MCF 10A (cell line): ENCODE results near the gene ALDH3A2. TPM values are rescaled to one million over a fixed set of nuclear protein-coding genes. Genes with fewer than 3 reads are reported as not detected.

ENCODE experiments used
- BruUV-seq: library from RNA; stranded (reverse); fragments of 400-500 nt; replicated peaks from 2 replicates; lab custom pipeline; 2021; lab: Mats Ljungman, UMichigan
- CTCF ChIA-PET: fragments of 300-600 bp; sonication (Branson Sonifier 250); formaldehyde crosslinking; extraction: SDS; loops from one replicate; lab custom pipeline; 2021; ENCODE audit warnings: antibody characterized with exemption, inconsistent platforms; lab: Yijun Ruan, JAX
- POLR2A ChIA-PET: fragments of 300-600, 350-650 bp; sonication (Branson Sonifier 250); formaldehyde crosslinking; extraction: SDS; loops from one replicate; lab custom pipeline; 2020; ENCODE audit warnings: antibody characterized with exemption, inconsistent platforms; lab: Yijun Ruan, JAX
- DNase-seq: peaks from one replicate; pipeline ENCODE4 v3.0.0-alpha.2; 2018; ENCODE audit not compliant: unreplicated experiment
- H3K27ac Mint-ChIP-seq: one replicate; pipeline ENCODE4 v1.8.0; 2022; ENCODE audit warnings: mild to moderate bottlenecking, low read depth, mixed read lengths; ENCODE audit not compliant: unreplicated experiment
- H3K27me3 Mint-ChIP-seq: one replicate; pipeline ENCODE4 v1.8.0; 2022; ENCODE audit warnings: mixed read lengths; ENCODE audit not compliant: insufficient read depth, unreplicated experiment
- H3K36me3 Mint-ChIP-seq: one replicate; pipeline ENCODE4 v1.8.0; 2022; ENCODE audit warnings: mild to moderate bottlenecking, moderate library complexity, mixed read lengths; ENCODE audit not compliant: insufficient read depth, unreplicated experiment
- H3K4me1 Mint-ChIP-seq: one replicate; pipeline ENCODE4 v1.8.0; 2022; ENCODE audit warnings: mixed read lengths; ENCODE audit not compliant: insufficient read depth, unreplicated experiment
- H3K4me3 Mint-ChIP-seq: one replicate; pipeline ENCODE4 v1.8.0; 2022; ENCODE audit warnings: mild to moderate bottlenecking, moderate library complexity, mixed read lengths; ENCODE audit not compliant: unreplicated experiment
- H3K9me3 Mint-ChIP-seq: one replicate; pipeline ENCODE4 v1.8.0; 2022; ENCODE audit warnings: mixed read lengths; ENCODE audit not compliant: unreplicated experiment
- CTCF ChIP-seq: fragments of 200-600 bp; IDR thresholded peaks from one replicate; pipeline ENCODE4 v1.8.0; 2022; ENCODE audit warnings: antibody characterized with exemption, mild to moderate bottlenecking; ENCODE audit not compliant: unreplicated experiment
- intact Hi-C: fragments of 100-400 bp; cut with micrococcal nuclease; formaldehyde crosslinking; loops from 2 replicates; pipeline ENCODE4 v1.14.1; 2022
- total RNA-seq: library from RNA; stranded (reverse); gene quantifications from 2 replicates; pipeline ENCODE4 v1.2.3, GENCODE V29; 2022

ALDH3A2 gene
- total RNA-seq, 1 experiment from 2014 or later: 50.9 TPM

DNA sequence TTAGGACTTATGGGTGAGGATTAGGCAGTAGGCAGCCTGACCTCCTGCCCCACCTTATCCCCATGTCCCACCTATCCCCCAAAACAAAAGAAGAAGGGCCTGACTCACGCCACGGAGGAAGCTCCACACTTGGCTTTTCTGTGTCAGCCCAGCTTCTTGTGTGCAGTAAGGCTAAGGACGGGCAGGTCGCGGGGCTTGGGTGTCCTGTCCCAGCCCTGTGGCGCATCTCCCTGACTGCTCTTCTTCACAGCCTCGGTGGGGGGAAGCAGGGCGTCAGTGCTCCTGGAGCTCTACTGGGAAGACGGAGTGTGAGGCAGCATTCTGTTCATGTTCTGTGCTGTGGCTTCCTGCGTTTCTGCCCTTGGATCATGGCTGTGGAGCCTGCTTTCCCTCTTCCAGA lies 34.6 kb upstream of the ALDH3A2 start:
- Mint-ChIP-seq H3K27ac (no peak overlapping the region), H3K36me3 (no peaks in the 10 kb centered on the region), H3K4me3 (no peak overlapping the region), H3K4me1 (no peaks in the 10 kb centered on the region), H3K27me3 (no peaks in the 10 kb centered on the region), H3K9me3 (peaks cover 19% of the 10 kb centered on the region)
- POLR2A ChIA-PET: no interaction called here
- no peak for DNase-seq
- BruUV-seq: no TSS peak
- intact Hi-C loops: no loop called here
- CTCF ChIA-PET: interaction anchor here (1.1 kb wide), 1 partner anchor 95 kb away, joined by 3 read pairs; no protein-coding TSS in a partner anchor
- TF ChIP-seq CTCF: no peak

DNA sequence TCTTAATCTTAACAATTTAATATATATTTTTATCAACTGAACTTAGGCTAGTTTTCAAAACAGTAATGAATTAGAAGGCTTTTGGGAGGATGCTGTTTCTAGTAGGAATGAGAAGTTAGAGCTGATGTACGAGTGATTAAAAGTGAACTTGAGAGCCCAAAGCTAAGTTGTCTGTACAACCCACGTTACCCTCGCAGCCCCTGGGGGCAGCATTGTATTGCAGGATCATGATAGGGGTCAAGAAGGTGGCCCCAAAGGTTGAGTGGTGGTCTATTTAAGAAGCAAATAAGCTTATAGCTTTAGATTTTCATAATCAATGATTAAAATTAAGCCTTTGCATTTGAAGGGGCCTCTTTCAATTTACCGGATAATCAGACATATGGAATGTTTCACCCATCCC lies 33.7 kb upstream of the ALDH3A2 start:
- Mint-ChIP-seq H3K36me3 (no peaks in the 10 kb centered on the region), H3K4me1 (no peaks in the 10 kb centered on the region), H3K4me3 (no peak overlapping the region), H3K27me3 (no peaks in the 10 kb centered on the region), H3K9me3 (peaks cover 29% of the 10 kb centered on the region), H3K27ac (no peak overlapping the region)
- CTCF ChIA-PET: interaction anchor here (1.0 kb wide), 1 partner anchor 9 kb away, joined by 3 read pairs; no protein-coding TSS in a partner anchor
- intact Hi-C loops: no loop called here
- no TSS peak for BruUV-seq
- no peak for DNase-seq
- POLR2A ChIA-PET: no interaction called here
- TF ChIP-seq CTCF: no peak

GRCh38 chr17:19618015-19618414 lies 30.5 kb upstream of the ALDH3A2 start:
- H3K4me3 Mint-ChIP-seq: no peak overlapping the region
- intact Hi-C loops: no loop called here
- BruUV-seq: no TSS peak
- peaks cover 32% of the 10 kb centered on the region for H3K9me3 Mint-ChIP-seq
- TF ChIP-seq CTCF: no peak
- H3K36me3 Mint-ChIP-seq: no peaks in the 10 kb centered on the region
- H3K27ac Mint-ChIP-seq: no peak overlapping the region
- H3K4me1 Mint-ChIP-seq: no peaks in the 10 kb centered on the region
- ChIA-PET POLR2A (no interaction called here), CTCF (interaction anchor here (0.6 kb wide), 1 partner anchor 11 kb away, joined by 4 read pairs; no protein-coding TSS in a partner anchor)
- H3K27me3 Mint-ChIP-seq: no peaks in the 10 kb centered on the region
- no peak for DNase-seq

GRCh38 chr17:19619705-19620325 lies 28.7 kb upstream of the ALDH3A2 start:
- POLR2A ChIA-PET: no interaction called here
- intact Hi-C loops: no loop called here
- CTCF ChIA-PET: no interaction called here
- no peak for DNase-seq
- Mint-ChIP-seq H3K9me3 (peaks cover 32% of the 10 kb centered on the region), H3K27me3 (no peaks in the 10 kb centered on the region), H3K4me1 (no peaks in the 10 kb centered on the region), H3K4me3 (no peak overlapping the region), H3K27ac (no peak overlapping the region), H3K36me3 (no peaks in the 10 kb centered on the region)
- TF ChIP-seq CTCF: no peak
- no TSS peak for BruUV-seq
